ENCODE data around the gene MRPL17. TPM values are rescaled to one million over a fixed set of nuclear protein-coding genes. Genes with fewer than 3 reads are reported as not detected.

MRPL17 gene
- total RNA-seq, 3 donors from 2014 or later = 21.2 to 29.7 (median 29.6) TPM

- H3K9me3 ChIP-seq = no peaks in the 10 kb centered on the region
- TF ChIP-seq CTCF (IDR thresholded peaks at IDR 0.05) = no peak
- intact Hi-C loops (cut with DNase I, micrococcal nuclease) = no loop called here
- H3K4me1 ChIP-seq (ENCODE audit: low read depth) = no peaks in the 10 kb centered on the region
- DNase-seq = no peak
- ATAC-seq = no peak
- no peak overlapping the region for H3K4me3 ChIP-seq
- H3K36me3 ChIP-seq (ENCODE audit: low read depth) = no peaks in the 10 kb centered on the region
Observed at GRCh38 chr11:6674862-6675261, 8.3 kb downstream of the MRPL17 start.

GRCh38 chr11:6674219-6674597 is 8.9 kb downstream of the MRPL17 start:
- no peak overlapping the region for H3K4me3 ChIP-seq
- ATAC-seq = no peak
- intact Hi-C loops (cut with DNase I, micrococcal nuclease) = no loop called here
- no peaks in the 10 kb centered on the region for H3K36me3 ChIP-seq (ENCODE audit: low read depth)
- no peak for TF ChIP-seq CTCF (IDR thresholded peaks at IDR 0.05)
- H3K9me3 ChIP-seq = no peaks in the 10 kb centered on the region
- DNase-seq = no peak
- no peaks in the 10 kb centered on the region for H3K4me1 ChIP-seq (ENCODE audit: low read depth)

GRCh38 chr11:6673523-6674218 is 9.5 kb downstream of the MRPL17 start:
- no peak for TF ChIP-seq CTCF (IDR thresholded peaks at IDR 0.05)
- H3K4me1 ChIP-seq (ENCODE audit: low read depth) = no peaks in the 10 kb centered on the region
- no peaks in the 10 kb centered on the region for H3K9me3 ChIP-seq
- ATAC-seq = no peak
- no peaks in the 10 kb centered on the region for H3K36me3 ChIP-seq (ENCODE audit: low read depth)
- intact Hi-C loops (cut with DNase I, micrococcal nuclease) = no loop called here
- DNase-seq = no peak
- H3K4me3 ChIP-seq = no peak overlapping the region

- no peak for ATAC-seq
- intact Hi-C loops (cut with DNase I, micrococcal nuclease) = no loop called here
Observed at GRCh38 chr11:6671991-6672390, 11.1 kb downstream of the MRPL17 start.

GRCh38 chr11:6670202-6670830 is 12.8 kb downstream of the MRPL17 start:
- Histone ChIP-seq H3K4me1 (ENCODE audit: low read depth) (no peaks in the 10 kb centered on the region), H3K4me3 (no peak overlapping the region), H3K36me3 (ENCODE audit: low read depth) (no peaks in the 10 kb centered on the region), H3K9me3 (no peaks in the 10 kb centered on the region)
- DNase-seq (no peak), ATAC-seq (no peak)
- no peak for TF ChIP-seq CTCF (IDR thresholded peaks at IDR 0.05)
- intact Hi-C loops (cut with DNase I, micrococcal nuclease) = no loop called here

More at GRCh38 chr11:6671991-6672390, 11.1 kb downstream of the MRPL17 start:
- no peaks in the 10 kb centered on the region for H3K4me1 ChIP-seq (ENCODE audit: low read depth)
- H3K36me3 ChIP-seq (ENCODE audit: low read depth) = no peaks in the 10 kb centered on the region
- no peak for DNase-seq
- no peak overlapping the region for H3K4me3 ChIP-seq
- TF ChIP-seq CTCF (IDR thresholded peaks at IDR 0.05) = no peak
- H3K9me3 ChIP-seq = no peaks in the 10 kb centered on the region

All from mucosa of descending colon (tissue), 3 donors.